Activated naive CD4-positive, alpha-beta T cell treated with anti-CD3 and anti-CD28 coated beads for 36 hours (primary cell): Measurements from ENCODE around the gene SZT2. TPM values are rescaled to one million over a fixed set of nuclear protein-coding genes. Genes with fewer than 3 reads are reported as not detected.
A peak's percentile ranks its signal among the peaks of the same experiment; 100 is the strongest.

Experiments
- CTCF ChIA-PET: fragments of 350-600 bp; sonication (Branson Sonifier 250); formaldehyde crosslinking; loops from one replicate; lab custom pipeline; 2021; ENCODE audit warnings: antibody characterized with exemption; lab: Charles Lee
- DNase-seq: peaks from one replicate; pipeline ENCODE4 v3.0.0-alpha.2; 2020
- H3K27ac Mint-ChIP-seq: one replicate; pipeline ENCODE4 v1.8.0; 2021; ENCODE audit warnings: mild to moderate bottlenecking, mixed read lengths
- H3K27me3 Mint-ChIP-seq: one replicate; pipeline ENCODE4 v1.8.0; 2021; ENCODE audit warnings: low read depth, mixed read lengths
- H3K36me3 Mint-ChIP-seq: one replicate; pipeline ENCODE4 v1.8.0; 2021; ENCODE audit warnings: low read depth, mixed read lengths
- H3K4me1 Mint-ChIP-seq: one replicate; pipeline ENCODE4 v1.8.0; 2021; ENCODE audit warnings: low read depth, mixed read lengths
- H3K4me3 Mint-ChIP-seq: one replicate; pipeline ENCODE4 v1.8.0; 2021; ENCODE audit warnings: mild to moderate bottlenecking, moderate library complexity, mixed read lengths
- H3K9me3 Mint-ChIP-seq: one replicate; pipeline ENCODE4 v1.8.0; 2021; ENCODE audit warnings: mixed read lengths
- intact Hi-C: fragments of 100-400 bp; cut with micrococcal nuclease; formaldehyde crosslinking; loops from one replicate; pipeline ENCODE4 v1.15.1; 2023
- total RNA-seq, 2 experiments: library from RNA; stranded (reverse); gene quantifications; one replicate each; pipeline ENCODE4 v1.2.3, GENCODE V29; 2021

Gene SZT2
- 10 to 100 TPM; 26.6 to 28.2 TPM for total RNA-seq

DNA sequence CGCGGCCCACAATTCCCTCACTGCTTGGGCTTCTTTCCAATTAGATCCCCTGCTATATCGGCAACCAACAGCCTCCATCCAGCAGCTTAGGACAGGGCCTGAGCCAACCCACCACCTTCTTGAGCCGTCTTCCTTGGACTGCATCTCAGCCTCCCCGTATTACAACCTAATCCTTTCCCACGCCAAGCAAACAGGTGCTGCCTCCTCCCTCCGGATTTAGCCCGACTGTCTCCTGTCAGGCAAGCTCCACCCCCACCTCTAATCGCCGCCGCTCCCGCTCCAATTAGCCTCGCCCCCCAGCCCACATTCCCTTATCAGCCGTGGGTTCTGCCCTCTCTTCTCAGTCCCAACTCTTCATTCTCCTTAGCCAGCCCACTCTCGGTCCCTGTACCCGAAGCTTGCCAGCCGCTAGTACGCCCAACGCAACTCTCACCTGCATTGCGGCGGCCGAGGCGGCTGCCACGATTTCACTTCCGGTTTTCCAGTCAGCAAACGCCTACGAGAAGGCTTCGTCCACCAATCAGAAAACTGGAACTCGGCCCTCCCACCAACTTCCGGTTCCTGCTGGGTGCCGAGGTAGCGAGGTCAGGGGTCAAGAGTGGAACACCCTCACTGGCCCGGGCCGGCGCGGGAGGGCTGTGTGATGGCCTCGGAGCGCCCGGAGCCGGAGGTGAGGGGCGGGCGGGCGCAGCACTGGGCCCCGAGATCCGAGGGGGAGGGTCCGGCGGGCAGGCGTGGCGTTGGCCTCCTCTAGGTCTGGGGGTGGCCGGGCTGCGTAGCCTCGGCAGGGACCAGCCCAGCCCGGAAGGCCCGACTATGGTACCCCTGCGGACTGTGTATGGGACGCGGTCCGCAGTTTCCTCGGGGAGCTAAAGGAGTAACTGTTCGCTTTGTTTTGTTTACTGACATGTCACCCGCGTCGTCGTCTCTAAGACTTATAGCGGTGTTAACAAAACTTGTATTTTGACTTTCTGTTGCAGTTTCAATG lies at the start of gene SZT2, which contains the start of gene MED8:
TSS of gene SZT2 (plus strand) at position 574 of the 988 bp plus-strand sequence. CDS start at position 644, 70 bp downstream.
TSS of gene MED8 (minus strand) at position 475 of the 988 bp plus-strand sequence. CDS start at position 439, 36 bp downstream.
- no peaks in the 10 kb centered on the region for H3K9me3 Mint-ChIP-seq
- DNase-seq, result peak; percentile 96
- peak within 1 kb of the TSS; percentile 94 for H3K27ac Mint-ChIP-seq
- CTCF ChIA-PET, result interaction anchor here (0.6 to 1.3 kb wide), 4 partner anchors 10 to 658 kb away, joined by 3 to 5 read pairs (median 4); no protein-coding TSS in a partner anchor
- no peaks in the 10 kb centered on the region for H3K27me3 Mint-ChIP-seq
- peaks cover 40% of the 10 kb centered on the region for H3K4me1 Mint-ChIP-seq
- peak within 1 kb of the TSS; percentile 95 for H3K4me3 Mint-ChIP-seq
- H3K36me3 Mint-ChIP-seq, result peaks cover 19% of the 10 kb centered on the region
- intact Hi-C loops, result loop anchor here (1.0 kb wide), 3 partner anchors 21 to 217 kb away; partner anchors contain the start of genes CDC20, CFAP57, EBNA1BP2 and ELOVL1

DNA sequence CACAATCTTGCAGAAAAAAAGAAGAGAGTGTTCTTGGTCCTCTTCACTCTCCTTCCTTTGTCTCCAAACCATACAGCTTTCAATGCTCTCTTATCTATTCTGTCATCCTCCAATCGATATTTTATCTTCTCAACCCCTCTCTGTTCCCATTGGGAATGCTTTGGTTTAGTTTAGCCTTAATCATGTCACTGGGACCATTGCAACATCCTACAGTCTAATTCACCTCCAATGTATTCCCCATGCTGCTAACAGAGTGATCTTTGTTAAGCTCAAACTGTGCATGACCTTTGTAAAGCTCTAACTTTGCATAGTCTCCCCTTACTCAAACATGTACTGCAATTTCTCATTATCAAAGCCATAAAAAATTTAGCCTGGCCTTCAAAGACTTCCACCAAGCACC lies 49.1 kb upstream of the SZT2 start:
- Mint-ChIP-seq H3K4me3 (no peak overlapping the region), H3K4me1 (no peaks in the 10 kb centered on the region), H3K27ac (no peak overlapping the region), H3K9me3 (no peaks in the 10 kb centered on the region), H3K36me3 (no peaks in the 10 kb centered on the region), H3K27me3 (no peaks in the 10 kb centered on the region)
- intact Hi-C loops, result no loop called here
- DNase-seq, result no peak
- CTCF ChIA-PET, result no interaction called here

DNA sequence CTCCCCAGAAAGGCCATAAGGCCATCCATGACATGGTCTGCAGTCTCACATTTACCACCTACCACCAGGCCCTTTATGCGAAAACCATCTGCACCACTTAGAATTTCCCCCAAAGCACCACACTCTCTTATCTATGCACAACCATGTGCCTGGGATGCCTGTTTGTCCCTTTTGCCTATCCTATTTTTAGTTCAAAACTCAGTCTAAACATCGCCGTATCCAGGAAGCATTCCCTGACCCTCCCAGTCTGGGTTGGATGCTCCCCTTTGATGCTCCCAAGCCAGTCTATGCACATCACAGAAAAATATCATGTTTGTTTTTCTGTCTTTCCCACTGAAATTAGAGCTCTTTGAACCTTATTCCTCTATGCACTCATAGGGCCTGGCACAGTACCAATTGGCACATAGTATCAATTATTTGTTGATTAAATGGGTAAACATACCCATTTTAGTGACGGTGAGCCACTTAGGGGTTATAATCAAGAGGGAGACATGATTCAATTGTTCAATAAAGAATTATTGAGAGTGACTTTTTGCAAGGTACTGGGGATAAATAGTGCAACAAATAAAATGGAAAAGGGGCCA lies 45.3 kb upstream of the SZT2 start:
- no peaks in the 10 kb centered on the region for H3K36me3 Mint-ChIP-seq
- CTCF ChIA-PET, result interaction anchor here (0.6 kb wide), 1 partner anchor 88 kb away, joined by 5 read pairs; no protein-coding TSS in a partner anchor
- no peaks in the 10 kb centered on the region for H3K9me3 Mint-ChIP-seq
- H3K27ac Mint-ChIP-seq, result no peak overlapping the region
- intact Hi-C loops, result no loop called here
- no peak overlapping the region for H3K4me3 Mint-ChIP-seq
- H3K4me1 Mint-ChIP-seq, result peaks cover under 1% of the 10 kb centered on the region
- DNase-seq, result no peak
- no peaks in the 10 kb centered on the region for H3K27me3 Mint-ChIP-seq

DNA sequence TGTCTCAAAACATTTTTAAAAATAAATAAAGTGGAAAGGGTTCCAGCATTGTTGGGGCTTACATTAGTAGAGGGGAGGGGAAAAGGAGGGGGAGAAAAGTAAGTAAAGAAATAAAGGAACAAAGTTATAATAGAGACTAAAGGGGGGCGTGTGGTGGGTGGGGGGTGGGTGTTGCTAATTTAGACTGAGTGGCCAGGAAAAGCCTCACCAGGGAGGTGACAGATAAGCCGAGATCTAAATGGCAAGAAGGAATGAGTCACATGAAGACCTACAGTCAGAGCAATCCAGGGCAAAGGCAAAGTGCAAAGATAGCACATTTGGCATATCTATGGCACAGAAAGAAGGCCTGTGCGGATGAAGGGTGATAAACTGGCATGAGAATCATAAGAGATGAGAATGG lies 44.6 kb upstream of the SZT2 start:
- no peak for DNase-seq
- no peaks in the 10 kb centered on the region for H3K36me3 Mint-ChIP-seq
- H3K4me1 Mint-ChIP-seq, result peaks cover 6% of the 10 kb centered on the region
- intact Hi-C loops, result no loop called here
- H3K9me3 Mint-ChIP-seq, result no peaks in the 10 kb centered on the region
- no peak overlapping the region for H3K27ac Mint-ChIP-seq
- CTCF ChIA-PET, result interaction anchor here (0.6 kb wide), 1 partner anchor 89 kb away, joined by 5 read pairs; no protein-coding TSS in a partner anchor
- no peak overlapping the region for H3K4me3 Mint-ChIP-seq
- no peaks in the 10 kb centered on the region for H3K27me3 Mint-ChIP-seq

DNA sequence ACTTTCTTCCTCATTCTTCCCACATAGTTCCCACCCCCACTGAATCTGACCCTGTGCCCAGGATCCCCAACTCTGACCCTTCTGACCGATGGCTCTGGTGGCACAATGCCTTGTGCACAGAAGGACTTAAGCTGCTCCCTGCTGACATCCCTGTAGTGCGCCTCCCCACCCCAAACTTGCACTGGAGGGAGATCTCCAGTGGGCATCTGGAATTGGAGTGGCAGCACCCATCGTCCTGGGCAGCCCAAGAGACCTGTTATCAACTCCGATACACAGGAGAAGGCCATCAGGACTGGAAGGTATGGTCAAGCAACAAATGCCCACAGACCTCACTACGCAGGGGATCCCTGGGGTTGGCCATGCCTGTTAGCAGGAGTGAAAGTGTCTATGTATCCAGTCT lies 43.1 kb upstream of the SZT2 start:
- Mint-ChIP-seq H3K27ac (no peak overlapping the region), H3K9me3 (no peaks in the 10 kb centered on the region), H3K36me3 (no peaks in the 10 kb centered on the region), H3K4me1 (peaks cover 6% of the 10 kb centered on the region), H3K4me3 (no peak overlapping the region), H3K27me3 (no peaks in the 10 kb centered on the region)
- DNase-seq, result no peak
- intact Hi-C loops, result no loop called here
- CTCF ChIA-PET, result no interaction called here

DNA sequence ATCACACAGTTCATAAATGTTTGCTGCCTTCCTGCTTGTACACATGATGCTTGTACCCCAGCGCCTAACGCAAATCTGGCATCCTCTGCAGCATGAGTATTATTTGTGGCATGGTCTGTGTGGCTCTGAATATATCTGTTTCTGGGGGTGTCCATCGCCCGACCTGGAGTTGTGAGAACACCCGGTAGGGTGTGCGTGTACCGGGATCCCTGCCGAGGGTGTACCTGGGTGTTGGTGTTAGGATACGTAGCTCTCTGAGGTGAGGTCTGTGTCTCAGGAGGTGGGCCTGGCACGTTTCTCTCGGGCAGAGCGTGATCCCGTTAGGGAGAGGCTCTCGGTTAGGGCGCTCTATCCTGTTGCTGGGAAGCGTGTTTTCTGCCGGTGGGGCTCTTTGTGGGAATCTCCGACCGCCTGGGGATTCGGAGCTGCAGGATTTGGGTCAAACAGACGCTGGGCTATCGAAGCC lies 41.3 kb upstream of the SZT2 start:
- Mint-ChIP-seq H3K36me3 (no peaks in the 10 kb centered on the region), H3K27ac (no peak overlapping the region), H3K4me1 (peaks cover 6% of the 10 kb centered on the region), H3K27me3 (no peaks in the 10 kb centered on the region), H3K9me3 (no peaks in the 10 kb centered on the region), H3K4me3 (peak overlapping the region; percentile 32)
- CTCF ChIA-PET, result interaction anchor here (1.0 kb wide), 1 partner anchor 10 kb away, joined by 5 read pairs; the partner anchor contains the start of gene CDC20
- no peak for DNase-seq
- intact Hi-C loops, result loop anchor here (1.0 kb wide), 1 partner anchor 302 kb away; the partner anchor contains the start of gene KDM4A

DNA sequence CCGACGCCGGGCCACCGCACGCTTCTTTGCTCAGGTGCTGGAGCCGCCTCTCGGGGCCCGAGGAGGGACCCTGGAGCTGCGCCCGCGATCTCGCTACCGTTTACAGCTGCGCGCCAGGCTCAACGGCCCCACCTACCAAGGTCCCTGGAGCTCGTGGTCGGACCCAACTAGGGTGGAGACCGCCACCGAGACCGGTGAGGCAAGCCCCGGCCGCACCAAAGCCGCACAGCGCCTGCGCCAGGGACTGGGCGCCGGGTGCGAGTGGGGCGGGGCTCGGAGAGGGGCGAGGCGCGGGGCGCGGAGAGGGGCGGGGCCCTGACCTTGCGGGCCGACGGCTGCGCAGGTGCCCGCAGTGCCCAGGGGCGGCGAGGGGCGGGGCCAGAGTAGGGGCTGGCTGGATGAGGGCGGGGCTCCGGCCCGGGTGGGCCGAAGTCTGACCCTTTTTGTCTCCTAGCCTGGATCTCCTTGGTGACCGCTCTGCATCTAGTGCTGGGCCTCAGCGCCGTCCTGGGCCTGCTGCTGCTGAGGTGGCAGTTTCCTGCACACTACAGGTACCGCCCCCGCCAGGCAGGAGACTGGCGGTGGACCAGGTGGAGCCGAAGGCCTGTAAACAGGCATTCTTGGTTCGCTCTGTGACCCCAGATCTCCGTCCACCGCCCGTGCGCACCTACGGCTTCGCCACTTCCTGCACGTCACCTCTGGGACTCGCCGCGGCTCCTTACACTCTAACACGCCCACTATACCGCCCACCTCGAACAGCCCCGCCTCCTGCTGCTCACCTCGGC lies 40.7 kb upstream of the SZT2 start:
- CTCF ChIA-PET, result interaction anchor here (1.0 kb wide), 1 partner anchor 10 kb away, joined by 5 read pairs; the partner anchor contains the start of gene CDC20
- peak; percentile 79 for DNase-seq
- intact Hi-C loops, result loop anchor here (1.0 kb wide), 1 partner anchor 301 kb away; the partner anchor contains the start of gene KDM4A
- no peaks in the 10 kb centered on the region for H3K27me3 Mint-ChIP-seq
- peak overlapping the region; percentile 74 for H3K4me3 Mint-ChIP-seq
- no peaks in the 10 kb centered on the region for H3K9me3 Mint-ChIP-seq
- H3K27ac Mint-ChIP-seq, result peak overlapping the region; percentile 77
- no peaks in the 10 kb centered on the region for H3K36me3 Mint-ChIP-seq
- peaks cover 6% of the 10 kb centered on the region for H3K4me1 Mint-ChIP-seq

DNA sequence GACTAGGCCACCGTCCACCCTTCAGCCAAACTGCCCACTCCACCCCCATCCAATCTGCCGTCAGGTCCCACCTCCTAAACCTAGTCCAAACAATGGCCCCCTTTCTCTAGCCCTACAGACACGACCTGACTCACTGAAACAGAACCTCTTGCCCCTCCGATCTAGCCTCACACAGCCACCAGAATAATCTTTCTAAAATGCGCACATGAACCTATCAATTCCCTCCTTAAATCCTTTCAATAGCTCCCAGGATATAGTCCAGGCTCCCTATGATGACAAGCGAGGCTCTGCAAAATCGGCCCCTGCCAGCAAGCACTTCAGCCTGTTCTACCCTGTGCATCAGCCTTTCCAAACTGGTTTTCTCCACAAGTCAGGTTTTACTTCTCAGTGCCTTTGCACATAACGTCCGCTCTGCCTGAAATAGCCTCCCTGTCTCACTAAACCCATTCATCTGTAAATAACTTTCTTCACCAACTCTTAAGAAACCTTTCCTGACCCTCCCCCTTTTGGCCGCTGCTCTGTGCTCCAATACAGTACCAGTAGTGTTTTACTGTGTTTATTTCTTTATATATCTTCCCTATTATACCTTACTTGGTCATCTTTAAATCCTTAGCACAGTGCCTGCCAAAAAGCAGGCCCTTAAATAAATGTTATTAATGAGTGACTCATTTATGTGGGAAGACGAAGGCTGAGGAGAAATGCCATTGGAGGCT lies 39.9 kb upstream of the SZT2 start:
- Mint-ChIP-seq H3K27ac (peak overlapping the region; percentile 77), H3K36me3 (peaks cover under 1% of the 10 kb centered on the region), H3K9me3 (no peaks in the 10 kb centered on the region), H3K4me1 (peaks cover 6% of the 10 kb centered on the region), H3K27me3 (no peaks in the 10 kb centered on the region), H3K4me3 (peak overlapping the region; percentile 74)
- DNase-seq, result no peak
- intact Hi-C loops, result no loop called here
- CTCF ChIA-PET, result no interaction called here

DNA sequence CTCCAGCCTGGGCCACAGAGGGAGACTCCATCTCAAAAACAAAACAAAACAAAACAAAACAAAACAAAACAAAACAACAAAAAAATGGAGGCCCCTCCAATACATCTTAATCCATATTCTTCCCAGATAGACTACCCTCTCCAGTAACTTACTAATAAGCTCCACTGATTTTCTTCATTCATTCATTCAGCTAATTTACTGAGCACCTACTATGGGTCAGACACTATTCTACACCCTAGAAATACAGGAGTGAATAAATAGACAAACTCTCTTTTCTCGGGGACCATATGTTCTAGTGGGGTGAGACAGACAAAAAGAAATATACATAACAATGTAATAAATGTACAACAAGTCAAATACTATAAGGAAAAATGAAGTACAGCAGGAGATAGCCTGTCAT lies 38.7 kb upstream of the SZT2 start:
- Mint-ChIP-seq H3K4me1 (peaks cover 6% of the 10 kb centered on the region), H3K27ac (peak overlapping the region; percentile 37), H3K27me3 (no peaks in the 10 kb centered on the region), H3K36me3 (peaks cover 2% of the 10 kb centered on the region), H3K4me3 (no peak overlapping the region), H3K9me3 (no peaks in the 10 kb centered on the region)
- CTCF ChIA-PET, result interaction anchor here (1.5 kb wide), 1 partner anchor 64 kb away, joined by 4 read pairs; no protein-coding TSS in a partner anchor
- DNase-seq, result no peak
- intact Hi-C loops, result no loop called here

DNA sequence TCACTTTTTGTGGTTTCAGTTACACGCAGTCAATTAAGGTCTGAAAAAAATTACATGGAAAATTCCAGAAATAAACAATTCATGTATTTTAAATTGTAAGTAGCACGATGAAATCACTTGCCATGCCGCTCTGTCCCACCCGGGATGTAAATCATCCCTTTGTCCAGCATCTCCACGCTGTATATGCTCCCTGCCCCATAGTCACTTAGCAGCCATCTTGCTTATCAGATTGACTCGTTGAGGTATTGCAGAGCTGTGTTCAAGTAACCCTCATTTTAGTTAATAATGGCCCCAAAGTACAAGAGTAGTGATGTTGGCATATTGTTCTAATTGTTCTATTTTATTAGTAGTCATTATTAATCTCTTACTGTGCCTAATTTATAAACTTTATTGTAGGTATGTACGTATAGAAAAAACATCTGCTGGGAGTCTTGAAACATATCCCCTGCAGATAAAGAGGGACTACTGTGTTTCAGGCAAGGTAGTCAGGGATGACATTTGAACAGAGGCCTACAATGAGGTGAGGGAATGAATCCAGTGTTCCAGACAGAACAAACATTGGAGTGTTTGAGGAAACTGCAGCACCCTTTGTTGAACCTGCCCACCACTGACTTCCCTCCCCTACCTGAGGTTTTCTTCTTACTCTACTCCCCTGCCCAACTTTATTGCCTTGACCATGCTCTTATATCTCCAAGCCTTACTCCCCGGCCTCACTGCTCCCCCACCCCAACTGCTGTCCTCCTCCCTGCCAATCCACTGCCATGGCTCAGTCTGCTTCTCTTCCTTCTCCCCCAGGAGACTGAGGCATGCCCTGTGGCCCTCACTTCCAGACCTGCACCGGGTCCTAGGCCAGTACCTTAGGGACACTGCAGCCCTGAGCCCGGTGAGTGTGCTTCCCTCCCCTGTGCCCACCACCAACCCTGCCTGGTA lies 38.0 kb upstream of the SZT2 start:
- Mint-ChIP-seq H3K9me3 (no peaks in the 10 kb centered on the region), H3K4me3 (no peak overlapping the region), H3K36me3 (peaks cover 2% of the 10 kb centered on the region), H3K27ac (no peak overlapping the region), H3K27me3 (no peaks in the 10 kb centered on the region), H3K4me1 (peaks cover 6% of the 10 kb centered on the region)
- intact Hi-C loops, result no loop called here
- CTCF ChIA-PET, result interaction anchor here (1.5 kb wide), 1 partner anchor 63 kb away, joined by 4 read pairs; no protein-coding TSS in a partner anchor
- no peak for DNase-seq
